Measurements from ENCODE around the gene RUNX2.

The RUNX2 gene

DNA sequence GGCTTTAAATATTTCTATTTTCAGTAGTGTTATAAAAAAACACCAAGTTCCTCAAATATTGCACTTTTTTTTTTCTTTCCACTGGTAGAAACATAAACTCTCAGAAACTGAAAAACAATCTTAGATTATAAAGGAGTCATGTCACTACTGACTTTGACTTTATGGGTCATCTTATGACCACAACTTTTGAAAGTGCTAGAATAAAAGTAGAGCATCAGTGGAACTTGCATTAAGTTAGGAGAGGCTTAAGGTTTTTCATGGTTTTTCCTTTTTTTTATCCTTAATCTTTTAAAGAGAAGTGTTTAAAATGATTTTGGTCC lies 106.2 kb downstream of the RUNX2 start:
- DNase-seq: no peak

DNA sequence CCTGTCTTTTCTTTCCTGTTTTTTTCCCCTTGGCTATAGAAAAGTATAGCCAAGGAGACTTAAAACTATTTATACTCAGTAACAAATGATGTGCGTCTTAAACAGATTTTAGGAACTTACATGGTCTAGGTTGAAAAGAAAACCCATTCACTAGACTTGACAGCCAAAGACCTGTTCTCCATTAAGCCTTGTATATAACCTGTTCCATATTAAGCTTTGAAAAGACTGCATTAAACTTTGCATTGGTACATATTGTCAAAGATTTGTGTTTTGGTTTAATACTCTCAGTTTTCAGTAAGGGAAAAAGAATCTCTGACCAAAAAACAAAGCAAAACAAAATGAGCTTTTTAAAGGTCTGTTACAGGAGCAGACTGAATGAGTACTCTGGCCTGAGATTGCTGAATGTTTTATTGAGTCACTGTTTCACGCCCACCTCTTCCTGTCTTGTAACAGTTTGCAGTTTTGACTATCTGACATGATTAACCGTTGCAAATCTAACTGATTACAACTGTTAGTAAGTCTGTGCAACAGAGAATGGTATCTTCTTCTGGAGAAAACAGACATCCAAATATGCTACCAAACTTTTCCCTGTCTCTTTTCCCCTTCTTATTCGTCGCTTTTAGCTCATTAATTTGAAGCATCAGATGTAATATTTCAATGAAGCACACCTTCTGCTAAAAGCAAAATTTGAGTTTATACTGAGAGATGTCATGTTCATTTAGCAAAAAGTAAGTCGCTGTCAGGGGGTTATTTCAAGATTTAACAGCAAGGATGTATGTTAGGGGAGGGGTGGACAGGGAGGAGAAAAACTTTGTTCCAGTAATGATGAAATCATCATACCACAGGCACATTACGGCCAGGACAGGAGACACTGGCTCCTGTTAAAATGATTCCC lies 108.7 kb downstream of the RUNX2 start:
- no peak for DNase-seq

DNA sequence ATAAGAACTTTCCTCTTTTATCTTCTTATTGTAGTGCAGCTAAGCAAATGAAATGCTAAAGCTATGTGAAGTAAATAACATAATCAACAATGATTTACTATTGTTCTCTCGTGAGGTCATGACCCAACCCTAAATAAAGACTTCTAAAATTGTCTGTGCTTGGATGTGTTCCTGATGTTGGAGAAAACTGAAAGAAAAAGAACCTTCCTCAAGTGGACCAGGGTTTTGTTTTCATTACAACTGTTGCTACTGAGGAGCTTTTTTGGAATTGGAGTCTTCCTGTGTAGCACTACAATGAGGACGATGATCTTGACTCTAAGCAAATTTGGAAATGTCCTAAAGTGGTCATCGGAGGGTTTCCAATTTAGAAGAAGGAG lies 109.3 kb downstream of the RUNX2 start:
- no peak for DNase-seq

DNA sequence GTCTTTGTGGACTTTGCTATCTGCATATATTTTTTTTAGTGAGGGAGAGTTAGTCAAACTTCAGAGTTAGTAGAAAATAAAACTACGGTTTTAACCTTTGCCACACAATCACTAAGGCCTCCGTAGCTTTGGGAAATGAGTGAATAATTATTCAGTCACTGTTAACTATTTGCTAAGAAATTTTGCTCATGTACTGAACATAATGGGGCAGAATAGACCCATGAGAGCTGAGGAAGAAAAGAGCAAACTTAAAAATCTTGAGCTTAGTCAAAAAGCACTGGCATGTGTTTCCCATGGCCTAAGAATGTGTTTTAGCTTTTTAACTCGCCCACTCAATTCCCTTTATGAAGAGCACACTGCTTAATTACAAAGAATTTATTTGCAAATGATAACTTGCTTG lies 110.0 kb downstream of the RUNX2 start:
- DNase-seq: no peak

DNA sequence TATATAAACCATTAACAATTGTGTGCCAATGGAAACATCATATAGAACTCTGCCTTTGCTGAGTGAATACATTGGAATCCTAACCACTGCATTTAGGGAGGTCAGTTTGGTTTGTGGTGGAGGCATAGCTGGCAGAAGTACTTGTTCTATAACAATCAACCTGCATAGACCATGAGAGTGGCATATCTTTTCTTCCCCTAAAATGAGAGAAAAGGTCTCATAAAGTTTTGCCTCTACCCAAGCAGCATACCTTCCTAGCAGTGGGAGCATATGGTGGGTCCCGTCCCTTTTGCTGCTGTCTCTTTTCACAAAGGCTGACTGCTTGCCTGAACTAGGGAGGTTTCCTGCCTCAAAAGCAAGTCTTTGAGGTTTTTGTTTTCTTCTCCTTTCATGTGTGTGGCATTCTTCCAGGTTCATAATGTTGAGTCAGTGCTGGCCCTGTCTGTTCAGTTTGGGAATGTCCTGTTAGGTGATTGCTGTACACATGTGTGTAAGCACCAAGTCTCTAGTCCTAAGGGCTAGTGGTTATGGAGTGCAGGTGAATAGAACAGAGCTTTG lies 110.8 kb downstream of the RUNX2 start:
- no peak for DNase-seq

DNA sequence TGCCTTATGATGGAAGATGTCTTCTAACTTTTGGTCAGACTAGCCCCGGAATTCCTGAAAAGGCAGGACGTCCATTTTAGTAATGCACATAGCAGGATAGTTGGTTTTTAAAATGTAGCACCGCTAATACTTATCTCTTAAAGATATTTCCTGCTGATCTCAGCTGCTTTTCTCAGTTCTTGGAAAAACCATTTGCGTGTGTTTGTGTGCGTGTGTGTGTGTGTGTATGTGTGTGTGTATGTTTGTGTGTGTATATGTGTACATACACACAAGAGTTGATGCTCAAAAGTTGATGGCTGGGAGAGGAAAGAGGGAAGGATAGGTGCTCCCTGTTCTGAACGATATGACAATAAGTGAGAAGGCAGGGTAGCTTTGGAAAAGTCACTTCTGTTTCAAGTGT lies 111.3 kb downstream of the RUNX2 start:
- DNase-seq: no peak

DNA sequence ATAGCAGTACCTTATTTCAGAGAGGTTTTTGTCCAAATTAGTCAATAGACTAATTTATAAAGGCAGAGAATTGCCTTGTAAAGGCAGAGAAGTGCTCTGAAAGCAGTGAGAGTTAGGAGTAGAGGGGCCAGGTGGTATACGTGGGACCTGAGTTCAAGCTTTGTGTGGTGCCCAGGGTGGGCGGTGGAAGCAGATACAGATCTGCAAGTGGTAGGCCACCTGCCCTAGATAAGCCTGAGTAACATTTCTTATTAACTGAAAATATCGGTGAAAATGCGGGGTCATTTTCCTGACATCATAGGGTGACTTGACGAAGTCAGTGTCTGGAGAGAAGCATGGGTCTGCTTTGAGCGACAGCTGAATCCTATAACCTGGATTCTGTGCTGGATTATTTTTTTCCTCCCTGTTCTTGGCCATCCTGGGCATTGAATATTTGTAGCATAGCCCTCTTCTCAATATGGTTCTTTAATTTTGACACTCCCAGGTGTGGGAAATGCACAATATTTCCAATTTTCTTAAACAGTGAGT lies 111.8 kb downstream of the RUNX2 start:
- no peak for DNase-seq

DNA sequence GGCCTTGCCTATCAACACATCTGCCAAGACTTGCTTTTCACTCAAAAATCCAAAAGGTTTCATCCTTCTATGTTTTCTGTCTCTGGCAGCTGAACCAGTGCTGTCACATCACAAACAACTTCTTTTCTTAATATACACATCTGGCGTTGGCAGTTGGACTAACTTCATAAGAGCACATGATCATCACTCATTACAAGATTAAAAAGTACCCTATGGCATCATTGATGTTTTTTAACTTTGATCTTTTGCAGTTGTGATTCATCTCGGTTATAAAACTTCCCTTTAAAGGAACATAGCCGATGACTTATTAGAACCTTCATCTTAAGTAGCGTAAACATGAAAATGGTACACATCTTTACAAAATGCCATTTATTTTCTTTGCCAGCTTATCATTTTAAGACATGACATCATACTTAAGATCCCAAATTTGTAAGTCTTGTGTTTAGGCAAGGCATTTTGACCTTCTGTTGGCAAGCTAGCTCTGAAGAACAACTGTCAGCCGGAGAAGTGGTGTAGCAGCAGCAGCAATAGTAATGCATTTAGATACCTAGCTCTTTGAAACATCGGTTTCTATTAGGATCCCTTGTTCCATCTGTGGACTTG lies 113.8 kb downstream of the RUNX2 start:
- no peak for DNase-seq

DNA sequence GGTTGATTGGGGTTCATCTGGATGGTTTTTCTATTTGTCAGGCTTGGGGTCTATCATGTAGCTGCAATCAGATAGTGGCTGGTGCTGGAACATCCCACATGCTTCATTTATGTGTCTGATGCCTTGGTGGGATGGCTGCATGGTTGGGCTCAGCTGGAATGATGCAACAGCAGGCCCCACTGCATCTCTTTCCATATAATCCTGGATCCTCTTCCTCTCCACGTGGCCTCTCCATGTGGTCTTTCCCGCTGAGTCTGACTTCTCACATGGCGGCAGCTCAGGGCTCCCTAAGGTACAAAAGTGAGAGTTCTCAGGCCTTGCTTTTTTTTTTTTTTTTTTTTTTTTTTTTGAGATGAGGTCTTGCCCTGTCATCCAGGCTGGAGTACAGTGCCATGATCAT lies 114.6 kb downstream of the RUNX2 start:
- no peak for DNase-seq

DNA sequence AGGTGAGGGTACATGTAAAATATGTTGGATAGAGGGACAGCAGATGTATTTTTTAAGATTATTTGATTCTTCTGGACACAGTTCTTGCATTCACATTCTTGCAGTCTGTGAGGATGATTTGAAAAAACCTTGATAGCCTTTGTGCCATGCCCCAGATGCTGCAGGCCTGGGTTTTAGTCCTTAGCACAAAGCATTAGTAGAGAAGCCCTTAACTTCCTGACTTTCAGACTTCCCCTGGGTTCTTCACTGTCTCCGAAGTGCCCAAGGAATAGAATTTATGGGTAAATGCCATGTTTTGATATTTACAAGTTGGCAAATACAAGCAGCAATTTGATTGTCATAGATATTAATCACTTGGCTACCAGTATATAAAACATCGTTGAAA lies 117.2 kb downstream of the RUNX2 start:
- no peak for DNase-seq

DNA sequence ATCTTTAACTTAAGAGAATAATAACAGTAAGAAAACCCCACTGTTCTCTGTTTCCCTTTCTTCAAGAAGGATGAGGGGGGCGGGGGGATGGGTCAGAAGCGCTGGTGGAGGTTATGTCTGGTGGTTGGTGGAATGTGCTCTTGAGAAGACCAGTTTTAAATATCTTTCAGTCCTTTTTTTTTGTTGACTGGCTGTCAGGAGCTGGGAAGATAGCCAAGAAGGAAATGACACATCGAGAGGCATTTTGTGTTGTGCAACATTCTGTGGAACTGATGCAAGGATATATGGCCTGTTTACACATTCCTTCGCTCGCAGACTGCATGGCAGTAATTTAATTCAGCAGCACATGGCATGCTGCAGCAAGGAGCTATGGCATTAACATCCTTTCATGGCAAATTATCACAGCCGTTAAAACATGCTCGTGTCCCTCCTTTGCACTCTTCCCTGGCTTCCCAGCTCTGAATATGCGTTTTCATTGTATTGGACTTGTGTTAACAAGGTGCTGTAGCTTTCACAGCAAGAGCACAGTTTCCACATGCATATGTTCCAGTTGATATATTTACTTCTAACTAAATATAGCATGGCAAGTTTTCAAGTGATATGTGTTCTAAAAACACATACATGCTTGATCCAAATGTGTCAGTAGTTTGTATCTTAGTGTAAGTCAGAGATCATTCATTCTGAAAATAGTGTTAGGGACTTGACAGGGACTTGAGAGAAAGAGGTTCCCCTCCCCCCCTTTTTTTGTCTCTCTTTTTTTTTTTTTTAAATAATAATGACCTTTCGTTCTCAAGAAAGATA lies 117.8 kb downstream of the RUNX2 start:
- no peak for DNase-seq

DNA sequence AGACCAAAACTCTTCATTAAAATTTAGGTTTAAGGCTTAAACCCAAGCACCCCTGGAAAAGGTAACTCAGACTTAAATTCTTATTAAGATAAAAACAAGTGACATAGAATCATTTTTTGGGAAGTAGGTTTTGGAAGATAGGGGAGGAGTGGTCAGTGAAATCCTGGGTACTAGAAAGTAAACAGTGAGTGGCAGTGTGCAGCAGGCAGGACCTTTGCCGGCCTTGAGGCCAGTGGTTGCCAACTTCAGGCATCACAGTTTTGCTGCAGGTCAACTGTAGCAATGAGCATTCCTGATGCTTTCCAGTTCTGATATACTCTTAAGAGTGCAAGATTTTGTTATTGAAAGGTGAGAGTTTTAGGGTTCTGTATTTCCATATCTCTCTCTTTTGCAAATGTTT lies 118.9 kb downstream of the RUNX2 start:
- no peak for DNase-seq

DNA sequence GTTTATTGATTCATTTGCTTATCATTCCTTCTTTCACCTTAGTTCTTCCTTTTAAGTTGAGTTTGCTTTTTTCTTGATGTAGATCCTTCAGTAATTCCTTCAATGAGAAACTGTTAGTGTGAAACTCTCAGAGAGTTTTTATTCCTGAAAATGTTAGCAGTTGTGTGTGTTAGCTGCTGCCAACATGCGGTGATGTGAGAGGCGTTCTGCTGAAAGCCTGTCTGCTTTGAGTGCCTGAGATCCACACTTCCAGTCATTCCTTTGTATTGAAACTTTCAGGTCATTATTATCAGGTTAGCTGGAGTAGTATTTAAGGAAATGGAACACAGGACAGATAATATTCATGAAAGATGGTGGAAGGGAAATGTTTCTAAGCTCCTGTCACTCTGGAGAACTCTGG lies 119.6 kb downstream of the RUNX2 start:
- DNase-seq: no peak

DNA sequence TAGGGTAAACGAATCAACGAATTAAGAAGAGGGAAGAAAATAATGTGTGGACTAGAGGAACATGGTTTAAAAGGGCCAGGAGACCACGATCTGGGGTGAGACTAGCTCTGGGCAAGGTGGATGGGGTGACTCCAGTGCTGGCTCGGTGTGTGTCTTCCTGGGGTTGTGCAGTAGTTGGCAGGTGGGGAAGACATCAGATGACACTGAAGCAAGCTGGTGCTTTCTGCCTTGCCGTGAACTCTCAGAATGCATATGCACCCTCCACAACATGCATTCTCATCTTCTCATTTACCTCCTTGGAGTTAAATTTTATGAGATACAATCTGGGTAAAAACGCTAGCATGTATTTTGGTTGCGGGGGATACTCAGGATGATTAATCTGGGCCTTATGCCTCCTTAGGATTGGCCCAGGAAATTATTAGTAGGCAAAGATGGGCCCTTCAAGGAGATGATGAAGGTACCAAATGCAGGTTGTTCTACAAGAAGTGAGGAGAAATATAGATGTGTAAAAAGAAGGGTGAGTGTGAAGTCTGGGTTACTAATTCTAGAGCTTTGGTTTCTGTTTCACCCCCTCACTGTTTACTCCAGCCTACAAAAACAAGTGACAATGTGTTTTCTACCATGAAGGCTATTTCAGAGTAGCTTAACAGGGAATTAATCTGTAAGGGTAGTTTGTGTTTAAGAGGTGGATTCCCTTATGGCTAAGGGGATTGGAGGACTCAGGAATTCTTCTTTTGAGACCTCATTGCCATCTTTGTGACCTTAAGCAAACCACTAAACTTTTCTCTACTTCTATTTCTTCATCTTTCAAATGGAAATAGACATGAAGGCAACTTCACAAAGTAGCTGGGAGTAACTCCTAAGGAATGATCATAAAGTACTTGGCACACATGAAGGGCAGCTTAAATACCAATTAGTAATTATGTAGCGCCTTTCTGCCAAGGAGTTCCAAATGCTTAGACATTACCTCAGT lies 120.6 kb downstream of the RUNX2 start:
- no peak for DNase-seq

DNA sequence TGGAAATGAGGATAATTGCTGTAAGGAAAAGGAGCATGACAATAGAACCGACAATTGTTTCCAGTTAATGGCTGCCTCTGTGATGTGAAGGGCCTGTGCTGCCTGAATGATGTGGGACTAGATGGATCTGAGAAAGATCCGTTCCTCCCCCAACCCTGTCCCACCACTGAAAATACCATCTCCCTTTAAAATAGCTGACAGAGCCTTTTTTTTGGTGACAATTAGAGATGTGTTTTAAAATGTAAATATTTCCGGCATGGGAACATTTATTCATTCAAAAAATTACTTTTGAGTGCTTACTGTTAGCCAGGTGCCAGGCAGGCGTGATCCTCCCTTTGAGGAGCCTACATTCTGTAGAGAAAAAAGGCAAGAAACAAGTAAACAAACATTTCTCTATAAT lies 122.0 kb downstream of the RUNX2 start:
- no peak for DNase-seq

DNA sequence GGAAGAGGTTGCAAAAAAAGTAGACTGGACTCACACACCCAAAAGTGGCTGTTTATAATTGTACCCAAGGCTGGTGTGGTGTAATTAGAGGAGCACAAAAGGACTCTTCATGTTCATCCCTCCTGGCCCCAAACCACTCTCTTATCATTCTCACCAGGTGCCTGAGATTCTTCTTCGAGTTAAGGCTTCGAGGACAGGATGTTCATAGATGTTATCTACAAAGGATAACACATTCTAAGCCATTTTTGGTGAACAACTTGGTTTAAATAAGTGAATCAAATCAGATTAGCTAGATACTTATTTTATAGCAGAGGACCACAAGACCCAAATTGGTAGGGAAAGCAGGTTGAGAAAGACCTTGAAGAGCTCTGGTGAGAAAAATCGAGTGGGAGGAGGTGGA lies 122.7 kb downstream of the RUNX2 start:
- peak in 3 of 6 experiments; percentile 11 to 21 (median 16) for DNase-seq

DNA sequence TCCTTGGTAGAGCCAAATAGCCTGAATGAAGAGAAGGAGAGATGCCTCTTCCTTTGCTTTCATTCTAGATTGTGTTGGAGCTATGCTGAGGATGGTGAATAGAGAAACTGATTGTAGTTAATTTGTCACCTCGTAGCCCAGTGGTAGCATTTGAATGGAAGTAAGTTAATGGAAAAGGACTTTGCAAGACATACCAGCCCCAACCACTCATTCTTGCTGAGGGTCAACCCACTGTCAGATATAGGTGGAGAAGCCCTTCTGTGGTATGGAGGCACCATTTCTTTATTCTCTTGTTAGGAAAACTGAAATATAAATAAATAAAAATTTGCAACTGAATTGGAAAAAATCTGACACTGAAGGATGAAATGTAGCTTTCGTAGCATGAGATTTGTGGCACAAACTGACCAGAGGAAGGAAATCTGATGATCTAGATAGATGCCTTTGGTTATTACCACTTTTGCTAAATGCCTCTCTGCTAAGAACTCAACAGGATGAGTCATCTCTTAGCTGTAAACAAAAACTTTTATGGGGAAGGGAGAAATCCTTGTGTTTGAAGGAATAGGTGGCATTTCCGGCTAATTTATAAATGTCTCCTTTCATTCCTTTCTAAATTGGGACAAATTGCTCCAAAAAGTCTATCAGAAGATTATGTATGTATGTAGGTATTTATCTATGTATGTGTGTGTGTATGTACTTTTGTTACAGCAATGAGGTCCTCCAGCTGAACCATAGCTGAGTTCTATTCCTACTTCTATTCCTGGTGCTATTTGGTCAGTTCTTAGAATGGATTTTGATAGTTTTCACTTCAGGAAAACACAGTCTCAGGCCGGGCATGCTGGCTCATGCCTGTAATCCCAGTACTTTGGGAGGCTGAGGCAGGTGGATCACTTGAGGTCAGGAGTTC lies 126.1 kb downstream of the RUNX2 start:
- DNase-seq: no peak

DNA sequence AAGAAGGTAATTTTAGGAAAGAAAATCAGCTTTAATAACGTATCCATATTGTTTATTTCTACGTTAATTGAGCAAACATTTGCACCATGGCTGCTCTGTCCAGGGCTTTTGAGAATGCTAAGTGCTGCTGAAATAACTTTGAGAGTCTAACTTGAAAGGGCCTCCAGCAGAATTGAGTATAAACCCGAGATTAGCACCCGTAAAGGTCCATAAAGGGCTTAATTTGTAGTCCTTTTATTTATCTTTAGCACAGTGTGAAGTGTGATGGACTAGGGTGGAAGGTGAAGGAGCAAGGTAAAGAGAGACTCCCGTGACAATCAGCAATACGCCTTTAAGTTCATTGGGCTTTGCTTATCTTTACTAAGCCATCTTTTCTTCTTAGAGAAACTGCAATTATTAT lies 127.3 kb downstream of the RUNX2 start:
- no peak for DNase-seq

DNA sequence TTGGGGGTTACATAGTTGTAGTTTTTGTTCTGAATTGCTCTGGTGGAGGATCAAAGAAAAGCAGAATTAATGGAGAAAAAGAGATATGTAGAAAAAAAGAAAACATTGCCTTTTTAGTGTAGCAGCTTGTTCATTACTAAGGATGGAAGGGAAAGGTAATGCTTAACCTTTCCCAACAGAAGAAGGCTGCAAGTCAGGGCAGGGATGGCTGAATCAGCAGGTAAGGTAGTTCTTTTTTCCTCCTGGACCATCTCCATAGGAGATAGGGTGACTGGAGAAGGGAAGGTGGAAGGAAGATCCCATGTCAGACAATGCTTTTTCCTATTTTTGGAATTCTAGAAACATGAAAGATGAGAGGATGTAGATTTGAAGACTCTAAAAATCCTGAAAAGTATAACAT lies 129.0 kb downstream of the RUNX2 start:
- no peak for DNase-seq

DNA sequence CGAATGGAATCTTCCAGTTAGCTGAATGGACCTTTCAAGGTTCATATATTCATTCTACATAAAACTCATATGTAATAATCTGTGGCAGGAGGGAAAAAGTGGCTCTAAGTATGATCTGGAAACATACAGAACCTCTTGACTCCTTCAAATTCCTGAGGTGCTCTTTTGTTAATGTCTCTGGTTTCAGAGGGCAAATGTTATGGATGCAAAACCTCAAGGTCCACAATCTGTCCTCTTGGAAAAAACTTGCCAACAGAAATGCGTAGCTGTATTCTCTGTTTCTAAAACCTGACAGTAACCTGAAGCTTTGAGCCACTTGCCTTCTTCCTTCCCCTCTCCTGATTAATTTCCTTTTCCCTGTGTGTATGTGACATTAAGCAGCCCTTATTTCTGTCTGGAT lies 130.5 kb downstream of the RUNX2 start:
- DNase-seq: no peak

DNA sequence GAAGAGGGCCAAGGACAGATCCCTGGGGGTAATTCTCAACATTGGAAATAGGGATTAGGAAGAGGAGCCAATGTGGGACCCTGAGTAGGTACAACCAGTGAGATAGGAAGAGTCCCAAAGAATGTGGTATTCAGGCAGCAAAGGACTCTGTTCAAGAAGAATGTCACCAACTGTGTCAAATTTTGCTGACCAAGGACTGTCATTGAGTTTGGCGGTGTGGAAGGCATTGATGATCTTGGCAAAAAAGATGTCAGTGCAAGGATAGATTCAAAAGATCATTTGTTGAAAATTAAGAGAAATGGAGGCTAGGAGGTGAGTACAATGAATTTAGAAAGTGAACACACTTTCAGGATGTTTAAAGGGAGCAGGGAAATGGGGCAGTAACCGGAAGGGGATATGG lies 132.0 kb downstream of the RUNX2 start:
- DNase-seq: no peak

All from stimulated activated naive CD4-positive, alpha-beta T cell (primary cell).